Fibroblast of skin of back (primary cell): ENCODE data around the gene CTNNA2.

Experiments used
- DNase-seq: peaks from one replicate; pipeline ENCODE4 v3.0.0-alpha.2; 2013

CTNNA2 gene

GRCh38 chr2:80298954-80299353 lies 786.1 kb downstream of the CTNNA2 start:
- DNase-seq = no peak

- no peak for DNase-seq
These were observed 786.8 kb downstream of the CTNNA2 start for GRCh38 chr2:80299661-80300060.

DNA sequence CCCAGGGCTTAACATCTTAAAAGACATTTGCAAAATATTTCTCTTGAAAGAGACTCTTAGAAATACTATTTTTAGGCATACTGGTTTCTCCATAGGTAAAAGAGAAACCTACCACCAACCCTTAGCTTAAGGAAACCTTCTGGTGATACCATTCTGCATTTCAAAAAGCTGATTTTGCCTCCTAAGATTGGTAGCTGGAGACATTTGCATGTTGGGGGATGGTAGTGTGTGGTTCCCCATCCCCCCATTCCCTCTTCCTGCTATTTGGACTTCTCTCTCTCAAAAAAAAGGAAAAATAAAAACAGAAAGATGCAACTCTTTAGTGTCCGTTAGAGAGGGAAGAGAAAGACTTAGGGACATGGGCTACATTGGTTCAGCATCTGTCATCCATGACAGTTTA lies 787.5 kb downstream of the CTNNA2 start:
- no peak for DNase-seq

DNA sequence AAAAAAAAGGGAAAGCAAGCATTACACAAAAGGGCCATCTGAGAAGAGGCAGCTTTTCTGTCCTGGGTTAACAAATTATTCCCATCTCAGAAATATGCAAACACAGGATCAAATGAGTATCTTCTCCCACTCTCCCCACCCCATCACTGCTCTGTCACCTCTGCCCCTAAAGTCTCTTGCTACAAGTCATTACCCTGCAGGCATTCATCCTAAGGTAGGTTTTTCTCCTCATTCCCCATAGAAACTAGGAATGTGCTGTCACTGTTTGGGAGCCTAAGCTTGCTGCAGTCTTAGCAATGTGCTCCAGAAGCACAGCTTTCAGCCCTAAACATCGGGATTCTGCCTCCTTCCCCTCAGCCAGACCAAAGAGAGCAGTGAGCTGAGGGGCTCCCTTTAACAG lies 788.1 kb downstream of the CTNNA2 start:
- no peak for DNase-seq

GRCh38 chr2:80302001-80302313 lies 789.1 kb downstream of the CTNNA2 start:
- no peak for DNase-seq

DNA sequence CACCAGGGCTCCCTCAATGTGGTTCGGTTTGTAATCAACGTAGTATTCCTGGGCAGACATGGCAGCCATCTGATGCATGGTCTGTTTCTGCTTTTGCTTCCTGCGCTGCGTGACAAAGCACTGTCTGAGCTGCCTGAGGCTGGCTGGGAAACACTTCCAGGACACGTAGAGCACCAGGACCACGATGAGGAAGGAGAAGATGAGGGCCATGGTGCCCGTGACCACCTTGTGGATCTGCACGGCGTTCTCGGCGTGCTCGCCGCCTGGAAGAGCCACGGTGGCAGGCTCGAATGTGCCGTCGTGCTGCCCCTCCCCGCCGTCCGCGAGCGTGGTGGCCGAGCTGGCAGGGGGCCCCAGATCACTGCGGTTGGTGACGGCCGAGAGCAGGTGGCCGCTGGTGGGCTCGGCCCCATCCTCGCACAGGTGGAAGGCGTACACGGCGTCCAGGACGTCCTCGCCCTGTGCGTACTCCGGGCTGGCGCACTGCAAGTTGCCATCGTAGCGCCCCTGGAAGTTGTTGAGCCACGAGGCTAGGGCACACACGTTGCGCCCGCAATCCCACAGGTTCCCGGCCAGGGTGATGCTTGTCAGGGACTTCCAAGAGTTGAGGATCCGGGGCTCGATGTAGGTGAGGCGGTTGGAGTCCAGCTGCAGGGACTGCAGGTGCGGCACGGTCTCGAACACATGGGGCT lies 789.6 kb downstream of the CTNNA2 start:
- no peak for DNase-seq

DNA sequence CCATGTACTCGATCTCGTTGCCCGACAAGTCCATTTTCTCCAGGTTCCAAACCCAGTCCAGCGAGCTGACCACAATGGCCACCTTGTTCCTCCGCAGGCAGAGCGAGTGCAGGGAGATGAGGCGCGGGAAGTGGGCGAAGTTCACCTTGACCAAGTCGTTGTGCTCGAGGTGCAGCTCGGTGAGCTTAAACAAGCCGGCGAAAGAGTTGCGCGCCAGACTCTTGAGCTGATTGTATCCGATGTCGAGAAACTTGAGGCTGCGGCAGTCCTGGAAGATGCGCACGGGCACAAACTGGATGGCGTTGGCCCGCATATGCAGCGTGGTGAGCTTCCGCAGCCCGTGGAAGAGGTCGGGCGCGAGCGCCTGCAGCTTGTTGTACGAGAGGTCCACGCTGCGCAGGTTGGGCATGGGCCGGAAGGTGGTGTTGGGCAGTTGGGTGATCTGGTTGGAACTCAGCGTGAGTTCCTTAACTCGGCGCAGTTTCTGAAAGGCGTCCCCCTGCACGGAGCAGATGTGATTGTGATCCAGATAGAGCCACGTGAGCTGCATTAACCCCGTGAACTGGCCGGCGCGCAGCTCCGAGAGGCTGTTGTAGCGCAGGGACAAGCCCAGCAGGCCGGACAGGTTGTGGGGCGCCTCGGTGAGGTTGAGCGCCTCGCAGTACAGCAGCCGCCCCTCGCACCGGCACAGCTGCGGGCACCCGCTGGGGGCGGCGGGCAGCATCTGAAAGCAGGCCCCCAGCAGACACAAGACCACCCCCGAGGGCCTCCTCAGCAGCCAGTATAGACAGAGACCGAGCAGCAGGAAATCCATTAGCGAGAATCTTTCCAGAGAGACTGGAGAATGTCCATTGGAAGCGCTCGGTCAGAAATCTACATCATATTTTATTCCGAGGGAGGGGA lies 790.4 kb downstream of the CTNNA2 start:
- peak; percentile 3 for DNase-seq

- peak; percentile 2 for DNase-seq
These were observed 791.3 kb downstream of the CTNNA2 start, which contains the start of gene LRRTM1 for GRCh38 chr2:80303909-80304837. Gene LRRTM1, minus strand, starts transcription at chr2:80304752. Its CDS starts 933 bp downstream, at chr2:80303819.

- no peak for DNase-seq
These were observed 798.5 kb downstream of the CTNNA2 start for GRCh38 chr2:80311304-80311703.

DNA sequence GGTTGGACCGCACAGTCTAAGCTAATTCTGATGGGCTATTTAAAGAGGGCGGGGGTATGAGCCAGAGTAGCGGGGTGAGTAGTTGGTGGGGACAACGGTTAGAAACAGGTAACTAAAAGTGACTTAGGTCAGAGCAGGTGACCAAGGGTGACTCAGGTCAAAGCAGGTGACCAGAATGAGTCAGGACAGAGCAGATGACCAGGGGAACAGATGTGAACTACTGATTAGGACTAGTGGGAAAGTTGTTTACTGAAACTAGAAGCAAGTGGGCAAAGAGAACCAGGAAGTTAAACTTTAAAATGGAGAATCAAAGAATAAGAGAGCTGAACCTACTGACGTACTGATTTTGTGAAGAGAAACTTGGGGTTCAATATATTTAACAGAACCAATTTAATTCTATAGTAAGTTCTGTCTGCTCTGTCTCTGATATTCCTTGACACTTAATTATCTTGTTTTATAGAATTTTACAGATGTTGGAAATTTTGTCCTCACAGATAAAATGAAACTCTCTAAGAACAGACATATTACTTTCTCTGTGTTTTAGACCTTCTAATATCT lies 799.5 kb downstream of the CTNNA2 start:
- no peak for DNase-seq

DNA sequence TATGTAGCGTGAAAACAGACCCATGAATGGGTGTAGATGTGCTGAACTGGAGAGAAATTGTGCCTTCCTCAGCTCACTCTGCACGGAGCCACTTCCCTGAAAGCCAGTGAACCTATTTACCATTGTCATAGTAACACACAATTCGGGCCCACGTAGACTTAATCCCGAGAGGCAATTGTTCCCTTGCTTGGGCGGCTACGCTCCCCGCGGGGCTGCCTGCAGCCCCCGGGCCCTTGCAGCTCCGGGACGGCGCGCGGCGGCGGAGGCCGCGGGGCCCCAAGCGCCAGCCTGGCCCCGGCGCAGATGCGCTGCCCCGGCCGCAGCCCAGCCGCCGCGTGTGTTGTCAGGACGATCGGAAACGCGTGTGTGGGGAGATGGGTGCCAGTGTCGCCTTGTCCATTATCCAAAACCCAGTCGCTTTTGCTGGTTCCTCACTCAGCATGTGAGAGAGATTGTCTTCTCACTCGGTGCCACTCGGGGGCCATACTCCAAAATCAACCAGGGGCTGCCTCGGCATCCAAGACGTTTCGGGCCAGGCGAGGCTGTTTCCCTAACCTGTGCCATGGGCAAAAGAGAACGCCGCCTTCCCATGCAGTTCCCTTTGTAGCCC lies 809.6 kb downstream of the CTNNA2 start:
- DNase-seq = no peak

DNA sequence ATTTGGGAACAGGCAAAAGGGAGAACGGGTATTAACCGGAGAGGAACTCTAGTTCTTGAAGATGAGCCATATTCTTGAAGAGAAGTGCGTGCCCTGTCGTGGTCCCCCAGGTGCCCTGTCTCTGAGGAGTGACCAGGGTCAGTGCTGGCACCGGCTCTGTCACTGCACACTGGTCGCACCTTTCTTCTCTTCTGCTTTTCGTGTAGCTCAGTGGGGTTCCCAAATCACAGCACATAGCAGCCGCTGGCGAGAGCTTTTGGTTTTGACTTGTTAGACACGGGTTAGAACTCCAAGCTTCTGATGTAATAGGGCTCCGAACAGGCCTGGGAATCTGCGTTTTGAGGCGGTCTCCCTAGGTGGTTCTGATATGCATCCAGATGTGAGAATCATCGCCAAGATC lies 810.1 kb downstream of the CTNNA2 start:
- DNase-seq = no peak

DNA sequence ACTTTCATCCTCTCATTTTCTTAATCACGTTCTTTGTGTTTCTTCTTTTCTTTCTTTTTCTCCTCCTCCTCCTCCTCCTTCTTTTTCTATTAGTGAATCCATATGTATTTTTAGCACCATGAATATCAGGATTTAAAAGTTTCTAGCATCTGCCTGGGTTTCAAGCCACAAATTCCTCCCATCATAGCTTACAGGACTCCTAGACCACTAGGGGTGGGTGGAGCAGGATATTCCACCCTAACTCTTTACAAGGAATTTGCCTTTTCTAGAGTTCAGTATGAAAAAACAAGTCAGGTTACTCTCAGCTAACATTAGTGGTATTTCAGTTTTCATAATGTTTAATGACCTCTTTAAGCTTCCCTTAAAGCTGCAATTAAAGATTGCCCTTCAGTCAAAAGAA lies 810.8 kb downstream of the CTNNA2 start:
- peak; percentile 11 for DNase-seq

- no peak for DNase-seq
These were observed 811.7 kb downstream of the CTNNA2 start for GRCh38 chr2:80324525-80324924.

GRCh38 chr2:80326214-80326613 lies 813.4 kb downstream of the CTNNA2 start:
- peak; percentile 54 for DNase-seq

- DNase-seq = no peak
These were observed 814.0 kb downstream of the CTNNA2 start for GRCh38 chr2:80326861-80327260.

DNA sequence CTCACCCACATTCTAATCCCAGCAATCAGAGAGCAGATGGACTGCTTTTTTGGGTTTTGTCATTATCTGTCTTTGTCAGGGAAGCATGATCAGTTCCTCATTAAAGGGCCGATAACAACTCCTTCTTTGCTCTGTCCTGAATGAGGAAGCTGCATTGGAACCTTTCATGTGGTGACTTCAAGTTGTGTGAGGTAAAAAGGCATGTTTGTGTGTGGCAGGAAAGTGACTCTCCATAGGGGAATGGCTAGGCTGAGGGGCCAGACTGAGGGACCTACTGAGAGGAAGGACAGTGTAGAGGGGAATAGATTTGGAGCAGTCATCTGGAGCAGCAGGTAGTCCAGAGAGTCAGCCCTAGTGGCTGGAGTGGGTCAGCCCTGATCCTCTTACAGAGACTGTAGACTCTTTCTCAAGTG lies 815.3 kb downstream of the CTNNA2 start:
- DNase-seq = no peak

DNA sequence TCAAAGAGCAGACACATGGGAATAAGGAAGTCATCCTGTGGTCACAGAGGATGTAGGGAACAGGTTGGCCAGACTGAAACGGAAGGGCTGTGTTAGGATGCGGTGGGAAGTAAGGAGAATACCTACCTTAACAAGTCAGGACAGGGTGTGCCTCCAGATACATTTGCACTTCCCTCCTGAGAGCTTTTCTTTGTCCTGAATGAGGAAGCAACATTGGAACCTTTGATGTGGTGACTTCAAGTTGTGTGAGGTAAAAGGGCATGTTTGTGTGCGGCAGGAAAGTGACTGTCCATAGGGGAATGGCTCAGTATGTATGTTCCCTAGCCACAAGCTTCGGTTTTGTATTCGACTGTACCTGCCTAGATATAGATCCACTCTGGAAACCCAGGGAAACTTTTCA lies 816.6 kb downstream of the CTNNA2 start:
- DNase-seq = no peak

GRCh38 chr2:80330527-80331450 lies 817.9 kb downstream of the CTNNA2 start:
- DNase-seq = no peak

GRCh38 chr2:80333886-80334285 lies 821.0 kb downstream of the CTNNA2 start:
- no peak for DNase-seq

GRCh38 chr2:80335411-80335810 lies 822.6 kb downstream of the CTNNA2 start:
- no peak for DNase-seq
